Activated B cell treated with CpG ODN at 0.5 μM for 24 hours (primary cell): ENCODE results near the gene SRD5A3. TPM values are rescaled to one million over a fixed set of nuclear protein-coding genes. Genes with fewer than 3 reads are reported as not detected.
"Not testable (repeated sequence)": the region's sequence is repeated elsewhere in the genome, so short reads cannot be mapped to it uniquely, and the experiment has no call there.

Experiments used
- ATAC-seq: fragments of 200-7000 bp; cut with Tn5 transposase; one replicate; pipeline ENCODE4 v1.10.0; 2021; ENCODE audit warnings: low read depth, mild to moderate bottlenecking, moderate library complexity
- CTCF ChIA-PET: fragments of 350-600 bp; sonication (Branson Sonifier 250); formaldehyde crosslinking; loops from one replicate; lab custom pipeline; 2021; ENCODE audit warnings: antibody characterized with exemption; lab: Charles Lee
- POLR2A ChIA-PET: fragments of 350-600 bp; sonication (Branson Sonifier 250); formaldehyde crosslinking; loops from one replicate; lab custom pipeline; 2021; ENCODE audit warnings: antibody characterized with exemption; lab: Charles Lee
- DNase-seq: peaks from one replicate; pipeline ENCODE4 v3.0.0; 2022
- H3K27ac Mint-ChIP-seq: one replicate; pipeline ENCODE4 v1.8.0; 2020; ENCODE audit warnings: mixed read lengths
- H3K27me3 Mint-ChIP-seq: one replicate; pipeline ENCODE4 v1.8.0; 2021; ENCODE audit warnings: mixed read lengths
- H3K36me3 Mint-ChIP-seq: one replicate; pipeline ENCODE4 v1.8.0; 2021; ENCODE audit warnings: low read depth, mixed read lengths
- H3K4me1 Mint-ChIP-seq: one replicate; pipeline ENCODE4 v1.8.0; 2021; ENCODE audit warnings: mixed read lengths
- H3K4me3 Mint-ChIP-seq: one replicate; pipeline ENCODE4 v1.8.0; 2020; ENCODE audit warnings: mild to moderate bottlenecking, mixed read lengths
- H3K9me3 Mint-ChIP-seq: one replicate; pipeline ENCODE4 v1.8.0; 2020; ENCODE audit warnings: mixed read lengths
- CTCF ChIP-seq: fragments of 200-600 bp; IDR thresholded peaks from one replicate; pipeline ENCODE4 v1.8.0; 2022; ENCODE audit warnings: antibody characterized with exemption, mild to moderate bottlenecking
- intact Hi-C: fragments of 100-400 bp; cut with micrococcal nuclease; formaldehyde crosslinking; loops from one replicate; pipeline ENCODE4 v1.15.1; 2024
- total RNA-seq: library from RNA; stranded (reverse); gene quantifications from 2 replicates; pipeline ENCODE4 v1.2.3, GENCODE V29; 2022

SRD5A3 gene
- total RNA-seq, 1 donor from 2014 or later: 5.7 TPM

DNA sequence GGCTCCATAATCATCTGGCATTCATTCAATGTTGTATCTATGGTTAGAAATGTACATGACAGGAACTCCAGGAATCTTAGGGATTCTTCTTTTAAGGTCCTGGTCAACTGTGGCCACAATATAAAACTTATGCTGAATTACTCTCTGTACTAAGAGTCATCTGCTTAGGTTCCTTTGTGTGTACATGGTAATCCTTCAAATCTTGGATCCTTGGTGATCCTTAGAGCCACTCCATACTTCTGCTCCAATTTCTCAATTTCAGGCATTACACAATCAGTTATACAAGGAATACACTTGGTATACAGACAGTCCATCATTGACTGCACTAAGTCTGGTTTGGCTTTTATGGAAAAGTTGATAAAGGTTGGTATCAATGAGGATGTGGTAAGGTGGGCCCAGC lies 5.8 kb downstream of the SRD5A3 start:
- ATAC-seq: no peak
- intact Hi-C loops: no loop called here
- Mint-ChIP-seq H3K9me3 (peaks cover 3% of the 10 kb centered on the region), H3K36me3 (peaks cover 2% of the 10 kb centered on the region), H3K4me1 (peaks cover 8% of the 10 kb centered on the region), H3K27me3 (no peaks in the 10 kb centered on the region), H3K4me3 (no peak overlapping the region), H3K27ac (no peak overlapping the region)
- ChIA-PET CTCF (no interaction called here), POLR2A (no interaction called here)
- no peak for DNase-seq
- TF ChIP-seq CTCF: no peak

DNA sequence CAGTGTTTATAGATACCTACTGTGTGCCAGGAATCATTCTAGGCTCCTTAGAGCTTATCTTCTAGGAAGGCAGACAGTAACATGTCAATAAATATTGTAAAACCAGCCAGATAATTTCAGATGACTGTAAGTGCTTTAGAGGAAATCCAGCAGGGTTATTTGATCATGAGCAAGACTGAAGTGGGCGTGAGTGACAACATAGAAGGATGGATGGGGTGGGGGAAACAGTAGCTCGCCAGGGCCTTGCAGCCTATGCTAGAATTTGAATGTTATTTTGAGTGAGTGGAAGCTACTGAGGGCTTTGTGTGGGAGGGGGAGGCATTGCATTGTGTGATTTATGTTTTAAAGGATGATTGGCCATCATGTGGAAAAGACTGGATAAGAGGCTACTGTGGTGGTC lies 6.7 kb downstream of the SRD5A3 start:
- Mint-ChIP-seq H3K36me3 (peaks cover 2% of the 10 kb centered on the region), H3K4me1 (no peaks in the 10 kb centered on the region), H3K27ac (no peak overlapping the region), H3K27me3 (no peaks in the 10 kb centered on the region), H3K4me3 (no peak overlapping the region), H3K9me3 (peaks cover 3% of the 10 kb centered on the region)
- no peak for TF ChIP-seq CTCF
- ChIA-PET POLR2A (no interaction called here), CTCF (no interaction called here)
- DNase-seq (no peak), ATAC-seq (no peak)
- intact Hi-C loops: no loop called here

DNA sequence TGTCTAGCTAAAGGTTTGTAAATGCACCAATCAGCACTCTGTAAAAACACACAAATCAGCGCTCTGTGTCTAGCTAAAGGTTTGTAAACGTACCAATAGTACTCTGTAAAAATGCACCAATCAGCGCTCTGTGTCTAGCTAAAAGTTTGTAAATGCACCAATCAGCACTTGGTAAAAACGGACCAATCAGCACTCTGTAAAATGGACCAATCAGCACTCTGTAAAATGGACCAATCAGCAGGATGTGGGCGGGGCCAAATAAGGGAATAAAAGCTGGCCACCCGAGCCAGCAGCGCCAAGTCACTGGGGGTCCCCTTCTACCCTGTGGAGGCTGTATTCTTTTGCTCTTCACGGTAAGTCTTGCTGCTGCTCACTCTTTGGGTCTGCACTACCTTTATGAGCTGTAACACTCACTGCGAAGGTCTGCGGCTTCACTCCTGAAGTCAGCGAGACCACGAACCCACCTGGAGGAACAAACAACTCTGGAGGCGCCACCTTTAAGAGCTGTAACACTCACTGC lies 7.2 kb downstream of the SRD5A3 start:
- H3K27me3 Mint-ChIP-seq, POLR2A ChIA-PET, ATAC-seq, H3K27ac Mint-ChIP-seq, DNase-seq, CTCF ChIA-PET, H3K4me1 Mint-ChIP-seq, H3K4me3 Mint-ChIP-seq, H3K36me3 Mint-ChIP-seq, H3K9me3 Mint-ChIP-seq, intact Hi-C loops: not testable (repeated sequence)

DNA sequence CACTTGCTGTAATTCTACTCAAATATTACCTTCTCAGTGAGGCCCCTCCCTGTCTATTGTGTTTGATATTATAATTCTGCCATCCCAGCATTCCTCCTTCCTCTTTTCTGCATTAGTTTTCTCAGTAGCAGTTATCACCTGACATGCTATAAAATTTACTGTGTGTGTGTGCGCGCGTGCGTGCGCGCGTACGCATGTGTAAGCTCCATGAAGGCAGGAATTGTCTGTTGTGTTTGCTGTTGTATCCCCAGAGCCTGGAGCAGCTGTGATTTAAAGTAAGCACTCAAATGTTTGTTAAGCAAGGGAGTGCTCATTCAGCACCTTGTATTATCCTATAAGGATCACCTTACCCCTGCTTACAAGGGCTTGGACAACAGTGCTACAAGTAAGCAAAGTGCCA lies 8.6 kb downstream of the SRD5A3 start:
- H3K27ac Mint-ChIP-seq: no peak overlapping the region
- DNase-seq: no peak

GRCh38 chr4:55355555-55355954 lies 9.5 kb downstream of the SRD5A3 start:
- intact Hi-C loops: no loop called here
- DNase-seq: no peak
- no peaks in the 10 kb centered on the region for H3K27me3 Mint-ChIP-seq
- no peak for ATAC-seq
- no peak overlapping the region for H3K27ac Mint-ChIP-seq
- ChIA-PET CTCF (no interaction called here), POLR2A (no interaction called here)
- H3K4me1 Mint-ChIP-seq: peaks cover 15% of the 10 kb centered on the region
- peaks cover 2% of the 10 kb centered on the region for H3K36me3 Mint-ChIP-seq
- H3K4me3 Mint-ChIP-seq: no peak overlapping the region
- TF ChIP-seq CTCF: no peak
- peaks cover 3% of the 10 kb centered on the region for H3K9me3 Mint-ChIP-seq

More for the DNA sequence above, 8.6 kb downstream of the SRD5A3 start:
- ChIA-PET POLR2A (interaction anchor here (1.3 kb wide), 1 partner anchor 9 kb away, joined by 3 read pairs; no protein-coding TSS in a partner anchor), CTCF (no interaction called here)
- H3K27me3 Mint-ChIP-seq: no peaks in the 10 kb centered on the region
- TF ChIP-seq CTCF: no peak
- no peak for ATAC-seq
- no peak overlapping the region for H3K4me3 Mint-ChIP-seq
- peaks cover 3% of the 10 kb centered on the region for H3K9me3 Mint-ChIP-seq
- peaks cover 2% of the 10 kb centered on the region for H3K36me3 Mint-ChIP-seq
- intact Hi-C loops: no loop called here
- H3K4me1 Mint-ChIP-seq: peaks cover 15% of the 10 kb centered on the region

DNA sequence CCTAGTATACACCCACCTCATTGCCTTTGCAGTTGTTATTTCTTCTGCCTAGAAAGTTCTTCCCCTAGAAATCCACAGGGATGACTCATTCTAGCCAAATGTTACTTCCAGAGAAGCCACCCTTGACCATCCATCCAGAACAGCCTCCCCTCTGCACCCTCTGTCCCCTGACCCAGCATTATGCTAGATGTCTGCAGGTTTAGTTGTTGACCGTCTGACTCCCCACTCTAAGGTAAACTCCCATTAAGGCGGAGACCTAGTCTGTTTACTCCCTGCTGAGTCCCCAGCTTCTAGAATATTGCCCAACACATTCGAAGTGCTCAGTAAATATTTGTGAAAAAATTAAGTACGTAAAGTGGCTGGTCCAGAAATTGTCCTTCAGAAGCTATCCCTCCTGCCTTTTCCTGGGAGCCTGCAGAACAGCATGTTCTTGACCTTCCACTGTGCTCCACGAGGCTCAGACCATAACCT lies 11.0 kb downstream of the SRD5A3 start:
- peaks cover 2% of the 10 kb centered on the region for H3K36me3 Mint-ChIP-seq
- H3K4me1 Mint-ChIP-seq: peaks cover 15% of the 10 kb centered on the region
- POLR2A ChIA-PET: no interaction called here

More for the DNA sequence above, 11.0 kb downstream of the SRD5A3 start:
- intact Hi-C loops: no loop called here
- H3K27me3 Mint-ChIP-seq: no peaks in the 10 kb centered on the region
- DNase-seq: no peak
- H3K4me3 Mint-ChIP-seq: no peak overlapping the region
- no peak for TF ChIP-seq CTCF
- CTCF ChIA-PET: no interaction called here
- no peak for ATAC-seq
- no peak overlapping the region for H3K27ac Mint-ChIP-seq
- H3K9me3 Mint-ChIP-seq: peaks cover 3% of the 10 kb centered on the region
